SU-DHL-6 (cell line): ENCODE data around the gene ITPR3.

Source experiments
- EZH2phosphoT487 ChIP-seq: fragments of 200-600 bp; sonication (generic), shearing (Covaris generic); conservative IDR thresholded peaks from 2 replicates; pipeline ENCODE4 v1.6.1; 2018; ENCODE audit warnings: mild to moderate bottlenecking, antibody characterized with exemption, low read length, moderate library complexity, mixed read lengths
- TF ChIP-seq, protein P1 (sequence below): fragments of 200-600 bp; sonication (generic); IDR thresholded peaks from one replicate; pipeline ENCODE4 v1.5.1; 2017; ENCODE audit warnings: antibody characterized with exemption, mild to moderate bottlenecking, low read length, moderate library complexity; ENCODE audit not compliant: insufficient read depth, poor library complexity, severe bottlenecking

DNA sequence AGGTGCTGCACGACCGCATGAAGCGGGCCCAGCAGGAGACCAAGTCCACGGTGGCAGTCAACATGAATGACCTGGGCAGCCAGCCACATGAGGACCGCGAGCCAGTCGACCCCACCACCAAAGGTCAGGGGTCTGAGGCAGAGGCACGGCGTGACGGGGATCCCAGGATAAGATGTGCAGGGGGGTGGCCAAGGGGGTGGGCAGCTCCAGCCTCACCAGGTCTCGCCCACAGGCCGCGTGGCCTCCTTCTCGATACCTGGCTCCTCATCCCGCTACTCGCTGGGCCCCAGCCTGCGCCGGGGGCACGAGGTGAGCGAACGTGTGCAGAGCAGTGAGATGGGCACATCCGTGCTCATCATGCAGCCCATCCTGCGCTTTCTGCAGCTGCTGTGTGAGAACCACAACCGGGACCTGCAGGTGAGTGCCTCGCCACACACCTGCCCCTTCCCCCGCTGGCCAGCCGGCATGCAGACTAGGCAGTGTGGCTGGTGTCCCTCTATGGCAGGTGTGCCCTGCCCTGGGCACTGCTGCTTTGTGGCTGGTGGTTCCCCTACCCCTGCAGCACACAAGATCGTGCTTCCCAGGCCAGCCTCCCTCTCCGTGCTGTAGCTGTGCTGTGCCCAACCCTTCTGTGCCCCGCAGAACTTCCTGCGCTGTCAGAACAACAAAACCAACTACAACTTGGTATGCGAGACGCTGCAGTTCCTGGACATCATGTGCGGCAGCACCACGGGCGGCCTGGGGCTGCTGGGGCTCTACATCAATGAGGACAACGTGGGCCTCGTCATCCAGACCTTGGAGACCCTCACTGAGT is 64.5 kb downstream of the ITPR3 start:
- TF ChIP-seq, protein P1, sequence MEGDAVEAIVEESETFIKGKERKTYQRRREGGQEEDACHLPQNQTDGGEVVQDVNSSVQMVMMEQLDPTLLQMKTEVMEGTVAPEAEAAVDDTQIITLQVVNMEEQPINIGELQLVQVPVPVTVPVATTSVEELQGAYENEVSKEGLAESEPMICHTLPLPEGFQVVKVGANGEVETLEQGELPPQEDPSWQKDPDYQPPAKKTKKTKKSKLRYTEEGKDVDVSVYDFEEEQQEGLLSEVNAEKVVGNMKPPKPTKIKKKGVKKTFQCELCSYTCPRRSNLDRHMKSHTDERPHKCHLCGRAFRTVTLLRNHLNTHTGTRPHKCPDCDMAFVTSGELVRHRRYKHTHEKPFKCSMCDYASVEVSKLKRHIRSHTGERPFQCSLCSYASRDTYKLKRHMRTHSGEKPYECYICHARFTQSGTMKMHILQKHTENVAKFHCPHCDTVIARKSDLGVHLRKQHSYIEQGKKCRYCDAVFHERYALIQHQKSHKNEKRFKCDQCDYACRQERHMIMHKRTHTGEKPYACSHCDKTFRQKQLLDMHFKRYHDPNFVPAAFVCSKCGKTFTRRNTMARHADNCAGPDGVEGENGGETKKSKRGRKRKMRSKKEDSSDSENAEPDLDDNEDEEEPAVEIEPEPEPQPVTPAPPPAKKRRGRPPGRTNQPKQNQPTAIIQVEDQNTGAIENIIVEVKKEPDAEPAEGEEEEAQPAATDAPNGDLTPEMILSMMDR, result no peak
- no peak for TF ChIP-seq EZH2phosphoT487
